C1 segment of cervical spinal cord (tissue), 14 donors: ENCODE measurements around the gene PPP1CA.
"Not testable (repeated sequence)": the region's sequence is repeated elsewhere in the genome, so short reads cannot be mapped to it uniquely, and the experiment has no call there.

Source experiments
- DNase-seq, 14 donors: peaks; one replicate each; lab custom pipeline; 2025; lab: John Stamatoyannopoulos, UW

Gene PPP1CA

GRCh38 chr11:67435031-67435726 is 33.5 kb upstream of the PPP1CA start:
- DNase-seq = no peak

DNA sequence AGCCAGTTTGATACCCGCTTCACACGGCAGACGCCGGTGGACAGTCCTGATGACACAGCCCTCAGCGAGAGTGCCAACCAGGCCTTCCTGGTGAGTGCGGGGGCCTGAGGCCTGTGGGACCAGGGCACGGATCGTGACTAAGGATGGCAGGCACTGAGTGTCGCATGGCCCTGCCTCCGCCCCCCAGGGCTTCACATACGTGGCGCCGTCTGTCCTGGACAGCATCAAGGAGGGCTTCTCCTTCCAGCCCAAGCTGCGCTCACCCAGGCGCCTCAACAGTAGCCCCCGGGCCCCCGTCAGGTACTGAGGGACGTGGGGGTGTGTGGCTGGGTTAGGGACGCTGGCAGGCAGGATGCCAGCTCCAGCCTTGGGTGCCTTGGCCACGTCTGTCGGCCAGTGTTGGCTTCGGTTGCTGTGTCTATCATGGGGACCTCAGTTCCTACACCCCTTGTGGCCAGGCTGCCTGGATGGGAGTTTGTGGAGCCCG is 32.8 kb upstream of the PPP1CA start:
- no peak for DNase-seq

GRCh38 chr11:67433536-67434394 is 32.1 kb upstream of the PPP1CA start:
- no peak for DNase-seq

DNA sequence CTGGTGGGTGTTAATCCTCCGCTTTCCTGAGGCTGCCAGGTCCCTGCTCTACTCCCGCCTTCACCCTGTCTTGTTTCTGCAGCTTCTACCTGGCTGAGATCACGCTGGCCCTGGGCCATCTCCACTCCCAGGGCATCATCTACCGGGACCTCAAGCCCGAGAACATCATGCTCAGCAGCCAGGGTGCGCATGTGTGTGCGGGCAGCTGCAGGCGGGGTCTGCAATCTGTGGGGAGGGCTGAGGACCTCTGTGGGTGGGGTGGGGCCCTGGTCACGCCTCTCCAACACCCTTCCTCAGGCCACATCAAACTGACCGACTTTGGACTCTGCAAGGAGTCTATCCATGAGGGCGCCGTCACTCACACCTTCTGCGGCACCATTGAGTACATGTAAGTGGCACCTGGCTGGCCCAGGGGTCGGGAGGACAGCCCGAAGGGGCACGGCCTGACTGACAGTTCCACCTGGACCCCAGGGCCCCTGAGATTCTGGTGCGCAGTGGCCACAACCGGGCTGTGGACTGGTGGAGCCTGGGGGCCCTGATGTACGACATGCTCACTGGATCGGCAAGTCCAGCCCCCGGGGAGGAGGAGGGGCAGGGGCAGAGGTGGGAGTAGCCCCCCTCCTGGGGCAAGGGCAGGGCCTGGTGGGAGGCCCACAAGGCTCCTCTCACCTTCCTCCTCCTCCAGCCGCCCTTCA is 31.1 kb upstream of the PPP1CA start:
- no peak for DNase-seq

- DNase-seq = no peak
Measured at GRCh38 chr11:67431346-67432249, 29.9 kb upstream of the PPP1CA start.

DNA sequence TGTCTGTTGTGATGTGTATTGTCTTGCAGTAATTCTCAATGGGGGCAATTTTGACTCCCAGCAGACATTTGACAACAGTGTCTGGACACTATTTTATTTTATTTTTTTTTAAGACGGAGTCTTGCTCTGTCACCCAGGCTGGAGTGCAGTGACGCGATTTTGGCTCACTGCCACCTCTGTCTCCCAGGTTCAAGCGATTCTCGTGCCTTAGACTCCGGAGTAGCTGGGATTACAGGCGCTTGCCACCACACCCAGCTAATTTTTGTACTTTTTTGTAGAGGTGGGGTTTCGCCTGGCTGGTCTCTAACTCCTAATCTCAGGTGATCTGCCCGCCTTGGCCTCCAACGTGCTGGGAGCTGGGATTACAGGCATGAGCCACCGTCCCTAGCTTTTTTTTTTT is 28.1 kb upstream of the PPP1CA start:
- DNase-seq = no peak

- DNase-seq = no peak
Measured at GRCh38 chr11:67429038-67429668, 27.5 kb upstream of the PPP1CA start.

GRCh38 chr11:67428052-67429001 is 26.7 kb upstream of the PPP1CA start, which contains the start of gene RPS6KB2:
Gene RPS6KB2, plus strand, starts transcription at chr11:67428494. Its CDS starts 52 bp downstream, at chr11:67428546.
- peak; percentile 63 to 98 (median 96) for DNase-seq

GRCh38 chr11:67427364-67427859 is 25.8 kb upstream of the PPP1CA start:
- not testable (repeated sequence) for DNase-seq

DNA sequence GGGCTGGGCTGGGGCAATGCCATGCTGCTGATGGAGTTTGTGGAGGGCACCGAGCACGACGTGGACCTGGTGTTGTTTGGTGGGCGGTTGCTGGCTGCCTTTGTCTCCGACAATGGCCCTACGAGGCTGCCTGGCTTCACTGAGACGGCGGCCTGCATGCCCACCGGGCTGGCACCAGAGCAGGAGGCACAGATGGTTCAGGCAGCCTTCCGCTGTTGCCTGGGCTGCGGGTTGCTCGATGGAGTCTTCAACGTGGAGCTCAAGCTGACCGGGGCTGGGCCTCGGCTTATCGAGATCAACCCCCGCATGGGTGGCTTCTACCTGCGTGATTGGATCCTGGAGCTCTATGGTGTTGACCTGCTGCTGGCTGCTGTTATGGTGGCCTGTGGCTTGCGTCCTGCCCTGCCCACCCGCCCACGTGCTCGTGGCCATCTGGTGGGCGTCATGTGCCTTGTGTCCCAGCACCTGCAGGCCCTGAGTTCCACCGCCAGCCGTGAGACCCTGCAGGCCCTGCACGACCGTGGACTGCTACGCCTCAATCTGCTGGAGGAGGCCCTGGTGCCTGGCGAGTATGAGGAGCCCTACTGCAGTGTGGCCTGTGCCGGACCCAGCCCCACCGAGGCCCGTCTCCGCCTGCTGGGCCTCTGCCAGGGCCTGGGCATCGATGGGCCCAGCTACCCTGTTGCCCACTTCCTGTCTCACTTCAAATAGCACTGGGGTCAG is 22.4 kb upstream of the PPP1CA start:
- no peak for DNase-seq

- DNase-seq = no peak
Measured at GRCh38 chr11:67423466-67423865, 21.8 kb upstream of the PPP1CA start.

DNA sequence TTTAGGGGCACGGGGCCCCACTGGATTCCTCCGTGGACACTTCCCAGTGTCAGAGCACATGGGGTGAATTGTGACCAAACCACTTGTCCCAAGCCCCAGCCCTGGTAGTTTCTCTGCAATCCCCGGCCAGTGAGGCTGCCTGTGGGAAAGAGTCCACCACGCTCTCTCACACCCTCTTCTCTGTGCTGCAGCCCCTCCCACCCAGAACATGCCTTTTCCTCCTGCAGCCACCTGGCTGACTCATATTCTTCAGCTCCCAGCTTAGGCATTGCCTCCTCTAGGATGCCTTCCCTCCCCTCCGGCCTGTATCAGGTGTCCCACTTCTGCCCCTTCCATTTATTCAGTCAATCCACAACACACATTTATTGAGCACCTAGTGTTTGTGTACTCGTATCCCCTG is 21.2 kb upstream of the PPP1CA start:
- no peak for DNase-seq

GRCh38 chr11:67421430-67422031 is 19.9 kb upstream of the PPP1CA start:
- DNase-seq = no peak

- peak; percentile 35 to 91 (median 79) for DNase-seq
Measured at GRCh38 chr11:67420646-67421429, 19.2 kb upstream of the PPP1CA start.

DNA sequence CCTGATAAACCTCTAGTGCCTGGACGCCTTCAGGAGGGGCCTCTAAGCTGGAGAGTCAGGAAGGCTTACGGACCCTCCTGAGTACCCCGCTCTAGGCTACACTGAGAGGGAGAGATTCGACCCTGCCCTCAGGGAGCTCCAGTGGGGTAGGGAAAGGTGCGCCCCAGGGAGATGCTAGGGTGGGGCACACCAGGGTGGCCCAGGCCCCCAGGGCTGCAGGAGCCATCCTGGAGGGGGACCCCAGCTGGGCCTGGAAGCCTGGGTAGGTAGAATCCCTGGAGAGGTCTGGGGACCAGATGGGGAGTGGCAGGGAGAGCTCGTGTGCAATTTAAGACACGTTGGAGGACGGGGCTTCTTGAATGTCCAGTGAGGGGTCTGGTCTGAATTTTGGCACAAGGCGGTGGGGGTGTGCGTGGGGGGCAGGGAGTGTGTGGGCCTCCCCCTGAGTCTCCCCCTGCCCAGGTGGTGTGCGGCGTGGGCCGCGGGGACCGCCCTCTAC is 18.5 kb upstream of the PPP1CA start:
- DNase-seq = no peak

- no peak for DNase-seq
Measured at GRCh38 chr11:67419325-67420049, 17.8 kb upstream of the PPP1CA start.
